Activated naive CD8-positive, alpha-beta T cell (primary cell): ENCODE results near the gene BZW2.

Experiments used
- H3K27ac Mint-ChIP-seq: one replicate; pipeline ENCODE4 v1.8.0; 2021; ENCODE audit warnings: mixed read lengths
- H3K27me3 Mint-ChIP-seq: one replicate; pipeline ENCODE4 v1.8.0; 2021; ENCODE audit warnings: mixed read lengths
- H3K36me3 Mint-ChIP-seq: one replicate; pipeline ENCODE4 v1.8.0; 2021; ENCODE audit warnings: mixed read lengths
- H3K4me1 Mint-ChIP-seq: one replicate; pipeline ENCODE4 v1.8.0; 2021; ENCODE audit warnings: low read depth, mixed read lengths
- H3K4me3 Mint-ChIP-seq: one replicate; pipeline ENCODE4 v1.8.0; 2021; ENCODE audit warnings: mild to moderate bottlenecking, mixed read lengths
- H3K9me3 Mint-ChIP-seq: one replicate; pipeline ENCODE4 v1.8.0; 2021; ENCODE audit warnings: low read depth, mixed read lengths

The BZW2 gene

DNA sequence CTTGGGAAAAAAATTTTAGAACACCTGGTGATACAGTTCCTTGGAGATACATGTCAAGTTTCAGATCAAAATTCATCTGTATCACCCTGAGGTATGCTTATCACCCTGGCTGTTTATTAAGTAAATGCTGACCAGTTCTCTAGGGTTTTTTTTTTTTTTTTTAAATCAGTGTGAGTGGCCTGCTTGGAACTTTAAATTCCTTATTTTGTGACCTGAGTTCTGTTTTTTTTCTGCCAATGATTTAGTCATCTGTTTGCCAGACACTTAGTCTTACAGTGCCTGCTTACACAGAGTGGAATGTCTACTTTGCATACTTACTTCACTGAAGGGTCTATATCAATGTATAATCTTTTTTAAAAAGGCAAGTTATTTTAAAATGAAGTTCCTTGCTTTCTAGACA lies 109.4 kb downstream of the BZW2 start:
- H3K27me3 Mint-ChIP-seq, result peaks cover 15% of the 10 kb centered on the region
- H3K9me3 Mint-ChIP-seq, result no peaks in the 10 kb centered on the region
- H3K36me3 Mint-ChIP-seq, result peaks cover 2% of the 10 kb centered on the region
- H3K27ac Mint-ChIP-seq, result no peak overlapping the region
- peaks cover 11% of the 10 kb centered on the region for H3K4me1 Mint-ChIP-seq
- H3K4me3 Mint-ChIP-seq, result peak overlapping the region; percentile 86
